CD4-positive, alpha-beta T cell treated with Interleukin-12 subunit alpha and Interleukin-12 subunit beta, for 1 hour (primary cell): ENCODE data around the gene EEIG1.

Source experiments
- DNase-seq: peaks from one replicate; pipeline ENCODE4 v3.0.0-alpha.2; 2020

Gene EEIG1

GRCh38 chr9:127974001-127974768 is 6.6 kb downstream of the EEIG1 start:
- DNase-seq = no peak

- DNase-seq = no peak
Observed at GRCh38 chr9:127973169-127974000, 7.4 kb downstream of the EEIG1 start.

GRCh38 chr9:127972236-127972871 is 8.4 kb downstream of the EEIG1 start:
- DNase-seq = no peak

- peak; percentile 48 for DNase-seq
Observed at GRCh38 chr9:127971357-127972235, 9.2 kb downstream of the EEIG1 start.

- peak; percentile 76 for DNase-seq
Observed at GRCh38 chr9:127970401-127971313, 10.1 kb downstream of the EEIG1 start.

- DNase-seq = no peak
Observed at GRCh38 chr9:127968700-127969383, 11.9 kb downstream of the EEIG1 start.

GRCh38 chr9:127968042-127968441 is 12.7 kb downstream of the EEIG1 start:
- no peak for DNase-seq

- no peak for DNase-seq
Observed at GRCh38 chr9:127967151-127967809, 13.5 kb downstream of the EEIG1 start.

- no peak for DNase-seq
Observed at GRCh38 chr9:127966416-127967150, 14.2 kb downstream of the EEIG1 start.

GRCh38 chr9:127965953-127966352 is 14.8 kb downstream of the EEIG1 start:
- DNase-seq = no peak

GRCh38 chr9:127963359-127964064 is 17.3 kb downstream of the EEIG1 start:
- DNase-seq = no peak

GRCh38 chr9:127963041-127963358 is 17.8 kb downstream of the EEIG1 start:
- no peak for DNase-seq

- DNase-seq = no peak
Observed at GRCh38 chr9:127962278-127962677, 18.5 kb downstream of the EEIG1 start.

- DNase-seq = no peak
Observed at GRCh38 chr9:127961613-127962155, 19.1 kb downstream of the EEIG1 start.

- no peak for DNase-seq
Observed at GRCh38 chr9:127961155-127961490, 19.7 kb downstream of the EEIG1 start.

GRCh38 chr9:127960410-127961154 is 20.2 kb downstream of the EEIG1 start:
- DNase-seq = no peak

- DNase-seq = no peak
Observed at GRCh38 chr9:127959841-127960409, 20.9 kb downstream of the EEIG1 start.

- no peak for DNase-seq
Observed at GRCh38 chr9:127959398-127959797, 21.4 kb downstream of the EEIG1 start.
